Common myeloid progenitor, CD34-positive (primary cell): Measurements from ENCODE around the gene CD300LD.
A peak's percentile ranks its signal among the peaks of the same experiment; 100 is the strongest.

Source experiments
- CTCF ChIA-PET: fragments of 350-600 bp; sonication (Branson Sonifier 250); formaldehyde crosslinking; loops from one replicate; lab custom pipeline; 2021; ENCODE audit warnings: antibody characterized with exemption; lab: Charles Lee
- POLR2A ChIA-PET: fragments of 350-600 bp; sonication (Branson Sonifier 250); formaldehyde crosslinking; loops from one replicate; lab custom pipeline; 2021; ENCODE audit warnings: antibody characterized with exemption; lab: Charles Lee
- DNase-seq, 3 donors: peaks; one replicate each; pipeline versions ENCODE4 v3.0.0 to v3.0.0-alpha.2; 2013
- H3K27ac ChIP-seq, 2 experiments: 1 replicate in 1 of 2; 2 replicates in 1 of 2; pipeline ENCODE4 v1.7.0; 2013; ENCODE audit warnings: inconsistent platforms in 2 of 2, low read length in 2 of 2, mild to moderate bottlenecking in 2 of 2, low read depth in 1 of 2, moderate library complexity in 1 of 2; ENCODE audit not compliant: severe bottlenecking in 2 of 2, insufficient read depth in 1 of 2, poor library complexity in 1 of 2
- H3K27me3 ChIP-seq, 5 experiments: replicated peaks in 2 of 5; 1 replicate in 3 of 5; 2 replicates in 2 of 5; pipeline versions ENCODE4 v1.6.1 to v1.7.0; 2013; ENCODE audit warnings: low read length in 4 of 5, mild to moderate bottlenecking in 2 of 5, moderate library complexity in 2 of 5, inconsistent platforms in 1 of 5; ENCODE audit not compliant: insufficient read depth in 5 of 5, control insufficient read depth in 4 of 5
- H3K36me3 ChIP-seq, 4 experiments: 1 replicate in 2 of 4; 2 replicates in 2 of 4; pipeline versions ENCODE4 v1.6.1 to v1.7.0; 2013; ENCODE audit warnings: low read length in 3 of 4, control low read depth in 1 of 4, mild to moderate bottlenecking in 1 of 4; ENCODE audit not compliant: control insufficient read depth in 4 of 4, insufficient read depth in 4 of 4
- H3K4me1 ChIP-seq, 4 experiments: 1 replicate in 3 of 4; 2 replicates in 1 of 4; pipeline versions ENCODE4 v1.6.1 to v1.7.1; 2013; ENCODE audit warnings: low read length in 3 of 4, mild to moderate bottlenecking in 3 of 4, control low read depth in 1 of 4, inconsistent platforms in 1 of 4, moderate library complexity in 1 of 4; ENCODE audit not compliant: control insufficient read depth in 4 of 4, insufficient read depth in 4 of 4; ENCODE audit errors: control extremely low read depth in 1 of 4
- H3K4me3 ChIP-seq, 7 experiments: 1 replicate in 4 of 7; 2 replicates in 3 of 7; pipeline versions ENCODE4 v1.5.1 to v1.7.0; 2013; ENCODE audit warnings: mild to moderate bottlenecking in 7 of 7, low read length in 6 of 7, moderate library complexity in 6 of 7, inconsistent platforms in 2 of 7, low read depth in 2 of 7, control low read depth in 1 of 7; ENCODE audit not compliant: insufficient read depth in 4 of 7, control insufficient read depth in 1 of 7; ENCODE audit errors: extremely low read depth in 1 of 7
- H3K9me3 ChIP-seq, 5 experiments: 1 replicate in 4 of 5; 2 replicates in 1 of 5; pipeline versions ENCODE4 v1.6.1 to v1.7.1; 2013; ENCODE audit warnings: low read length in 4 of 5, mild to moderate bottlenecking in 2 of 5, inconsistent platforms in 1 of 5, low read depth in 1 of 5, moderate library complexity in 1 of 5; ENCODE audit not compliant: control insufficient read depth in 4 of 5, insufficient read depth in 2 of 5; ENCODE audit errors: control extremely low read depth in 1 of 5
- WGBS: methylation state at CpG from one replicate; pipeline ENCODE4 v1.1.5; 2013; ENCODE audit not compliant: insufficient coverage; 5-methylcytosine and 5-hydroxymethylcytosine counted together

CD300LD gene

DNA sequence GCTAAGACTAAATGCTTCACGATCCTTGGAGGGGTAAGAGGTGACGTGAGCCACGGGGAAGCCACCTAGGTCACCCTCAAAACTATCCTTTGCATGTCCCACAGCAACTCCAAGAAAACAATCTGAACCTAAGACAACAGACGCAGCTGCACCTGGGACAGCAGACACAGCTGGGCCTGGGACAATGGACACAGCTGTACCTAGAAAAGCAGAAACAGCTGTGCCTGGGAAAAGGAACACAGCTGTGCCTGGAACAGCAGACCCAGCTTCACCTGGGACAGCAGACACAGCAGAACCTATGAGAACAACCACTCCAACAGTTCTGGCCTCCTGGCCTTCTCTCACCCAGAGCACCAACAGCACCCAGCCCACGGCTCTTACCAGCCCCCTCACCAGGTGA, 11.7 kb upstream of the CD300LD start:
- no peak for DNase-seq
- POLR2A ChIA-PET: interaction anchor here (0.6 to 1.6 kb wide), 3 partner anchors 8 to 58 kb away, joined by 3 read pairs; partner anchors contain the start of gene CD300C
- peaks cover 0 to 6% (median 0%) of the 10 kb centered on the region in 5 experiments for H3K9me3 ChIP-seq
- no peak overlapping the region for H3K4me3 ChIP-seq
- H3K27ac ChIP-seq: no peak overlapping the region
- 95% methylated on average over 4 of the region's 5 CpGs for WGBS
- CTCF ChIA-PET: interaction anchor here (0.6 to 5.0 kb wide), 26 partner anchors 12 to 303 kb away, joined by 3 to 27 read pairs (median 4); partner anchors contain the start of genes CD300H, CD300LB and CD300LD
- no peaks in the 10 kb centered on the region for H3K27me3 ChIP-seq
- no peaks in the 10 kb centered on the region for H3K36me3 ChIP-seq
- H3K4me1 ChIP-seq: peaks cover 9 to 46% (median 22%) of the 10 kb centered on the region in 4 experiments

DNA sequence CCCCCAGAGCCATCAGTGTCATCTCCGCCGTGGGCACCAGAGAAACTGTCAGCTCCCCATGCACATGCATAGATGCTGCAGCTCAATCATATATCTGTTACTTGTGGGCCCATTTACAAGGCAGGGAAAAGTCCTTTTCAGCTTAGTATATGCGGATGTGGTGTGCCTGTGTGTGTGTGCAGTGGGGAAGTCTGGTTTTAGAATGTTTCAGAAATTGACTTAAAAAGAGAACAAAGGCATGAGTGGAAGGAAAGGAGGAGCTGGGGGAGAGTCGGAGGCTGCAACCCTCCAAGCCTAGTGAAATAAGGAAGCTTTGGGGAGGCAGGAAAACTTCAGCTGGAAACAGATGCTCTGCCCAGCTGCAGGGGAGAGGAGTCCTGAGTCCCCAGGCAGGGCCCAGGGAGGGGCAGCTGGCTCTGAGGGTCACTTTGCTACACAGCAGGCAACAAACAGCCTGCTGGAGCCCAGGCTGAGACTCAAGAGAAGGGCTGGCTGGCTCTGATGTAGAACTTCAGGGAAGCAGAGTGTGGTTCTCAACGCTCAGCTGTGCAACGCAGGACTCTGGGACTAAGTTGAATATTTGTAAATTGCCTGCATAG, 11.1 kb upstream of the CD300LD start:
- no peaks in the 10 kb centered on the region for H3K27me3 ChIP-seq
- H3K9me3 ChIP-seq: peaks cover 0 to 6% (median 0%) of the 10 kb centered on the region in 5 experiments
- no peak overlapping the region for H3K27ac ChIP-seq
- H3K4me3 ChIP-seq: no peak overlapping the region
- DNase-seq: peak in 2 of 3 donors; percentile 29 to 37
- 52% methylated on average over 5 of the region's 6 CpGs for WGBS
- H3K4me1 ChIP-seq: peaks cover 12 to 50% (median 27%) of the 10 kb centered on the region in 4 experiments
- CTCF ChIA-PET: interaction anchor here (0.7 to 5.0 kb wide), 28 partner anchors 8 to 302 kb away, joined by 3 to 27 read pairs (median 4); partner anchors contain the start of genes CD300H, CD300LB and CD300LD
- no peaks in the 10 kb centered on the region for H3K36me3 ChIP-seq
- POLR2A ChIA-PET: interaction anchor here (0.6 to 1.6 kb wide), 3 partner anchors 9 to 57 kb away, joined by 3 read pairs; partner anchors contain the start of gene CD300C

DNA sequence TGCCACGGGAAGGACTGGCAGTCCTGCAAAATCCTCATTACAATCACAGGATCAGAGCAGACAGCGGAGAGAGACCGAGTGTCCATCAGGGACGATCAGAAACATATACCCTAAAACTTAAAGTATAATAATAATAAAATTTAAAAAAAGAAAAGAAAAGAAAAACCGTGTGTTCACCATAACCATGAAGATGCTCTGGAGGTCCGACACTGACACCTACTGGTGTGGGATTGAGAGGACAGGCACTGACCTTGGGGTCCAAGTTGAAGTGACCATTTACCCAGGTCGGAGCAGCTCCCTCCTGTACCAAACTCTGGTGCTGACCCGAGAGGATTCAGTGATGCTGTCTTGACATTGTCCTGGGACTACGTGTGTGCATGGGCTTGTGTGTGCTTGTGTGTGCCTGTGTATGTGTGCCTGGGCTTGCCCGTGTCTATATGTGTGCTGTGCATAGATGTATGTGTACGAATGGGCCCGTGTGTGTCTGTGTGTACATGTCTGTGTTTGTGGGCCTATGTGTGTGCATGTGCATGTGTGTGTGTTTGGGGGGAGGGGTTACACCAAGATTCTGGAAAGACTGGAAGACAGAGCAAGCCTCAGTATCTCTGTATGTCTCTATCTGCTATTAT, 10.0 kb upstream of the CD300LD start:
- Histone ChIP-seq H3K9me3 (peaks cover 0 to 3% (median 0%) of the 10 kb centered on the region in 5 experiments), H3K27ac (no peak overlapping the region), H3K4me1 (peaks cover 12 to 50% (median 27%) of the 10 kb centered on the region in 4 experiments), H3K4me3 (no peak overlapping the region), H3K36me3 (no peaks in the 10 kb centered on the region), H3K27me3 (no peaks in the 10 kb centered on the region)
- POLR2A ChIA-PET: no interaction called here
- CTCF ChIA-PET: interaction anchor here (0.8 to 5.0 kb wide), 13 partner anchors 9 to 197 kb away, joined by 3 to 27 read pairs (median 8); partner anchors contain the start of genes CD300H, CD300LB and CD300LD
- WGBS: 77% methylated on average over 5 of the region's 12 CpGs
- peak; percentile 48 to 68 (median 62) for DNase-seq

DNA sequence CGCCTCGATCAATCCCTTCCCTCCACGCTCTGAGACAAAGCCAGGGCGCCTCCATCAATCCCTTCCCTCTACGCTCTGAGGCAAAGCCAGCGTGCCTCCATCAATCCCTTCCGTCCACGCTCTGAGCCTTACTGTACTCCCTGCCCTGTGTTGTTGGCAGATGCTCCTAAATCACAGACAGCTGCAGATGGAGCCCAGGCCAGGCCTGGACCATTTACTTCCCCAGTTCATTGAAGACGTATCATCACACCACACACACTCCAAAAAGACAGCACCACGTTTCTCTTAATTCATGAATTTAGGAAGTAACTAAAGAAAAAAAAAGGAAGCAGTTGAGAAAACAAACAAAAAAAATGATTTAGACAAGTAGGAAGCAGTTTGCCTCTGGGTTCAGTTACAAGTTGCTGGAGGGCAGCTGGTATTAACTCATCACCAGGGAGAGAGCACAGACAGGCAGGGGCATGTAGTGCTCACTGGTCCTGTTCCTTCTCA, 7.4 kb upstream of the CD300LD start:
- WGBS: 17% methylated on average over 6 of the region's 10 CpGs
- H3K4me1 ChIP-seq: peaks cover 12 to 47% (median 27%) of the 10 kb centered on the region in 4 experiments
- H3K27me3 ChIP-seq: no peaks in the 10 kb centered on the region
- H3K4me3 ChIP-seq: no peak overlapping the region
- no peak overlapping the region for H3K27ac ChIP-seq
- peak; percentile 61 to 89 (median 86) for DNase-seq
- no peaks in the 10 kb centered on the region for H3K9me3 ChIP-seq
- CTCF ChIA-PET: interaction anchor here (1.1 to 2.6 kb wide), 6 partner anchors 8 to 54 kb away, joined by 3 to 9 read pairs (median 6); partner anchors contain the start of genes CD300C and CD300LD
- POLR2A ChIA-PET: interaction anchor here (0.7 kb wide), 2 partner anchors 67 to 141 kb away, joined by 3 to 6 read pairs; no protein-coding TSS in a partner anchor
- H3K36me3 ChIP-seq: no peaks in the 10 kb centered on the region

DNA sequence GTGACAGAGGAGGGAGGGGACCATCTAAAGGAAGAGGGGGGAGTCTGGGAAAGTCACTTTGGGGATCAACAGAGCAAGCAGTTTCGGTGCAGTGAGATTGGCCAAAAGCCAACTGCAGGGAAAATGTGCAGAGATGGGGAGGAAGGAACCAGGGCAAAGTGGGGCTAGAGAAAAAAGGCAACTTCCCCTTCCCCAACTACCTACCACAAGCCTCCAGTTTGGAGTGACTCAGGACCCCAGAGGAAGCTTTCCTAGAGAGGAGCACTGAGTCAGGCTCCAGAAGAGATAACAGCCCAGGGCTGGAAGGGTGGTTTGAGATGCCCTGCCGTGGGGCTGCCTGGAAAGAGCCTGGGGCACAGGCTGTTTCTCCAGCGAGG, 6.9 kb upstream of the CD300LD start:
- 0% methylated on average over 2 of the region's 3 CpGs for WGBS
- Histone ChIP-seq H3K4me3 (no peak overlapping the region), H3K36me3 (no peaks in the 10 kb centered on the region), H3K27ac (no peak overlapping the region), H3K4me1 (peaks cover 12 to 42% (median 27%) of the 10 kb centered on the region in 4 experiments), H3K9me3 (no peaks in the 10 kb centered on the region), H3K27me3 (no peaks in the 10 kb centered on the region)
- peak; percentile 33 to 70 (median 66) for DNase-seq
- ChIA-PET CTCF (interaction anchor here (2.1 to 2.6 kb wide), 2 partner anchors 12 to 33 kb away, joined by 6 to 9 read pairs; no protein-coding TSS in a partner anchor), POLR2A (no interaction called here)

DNA sequence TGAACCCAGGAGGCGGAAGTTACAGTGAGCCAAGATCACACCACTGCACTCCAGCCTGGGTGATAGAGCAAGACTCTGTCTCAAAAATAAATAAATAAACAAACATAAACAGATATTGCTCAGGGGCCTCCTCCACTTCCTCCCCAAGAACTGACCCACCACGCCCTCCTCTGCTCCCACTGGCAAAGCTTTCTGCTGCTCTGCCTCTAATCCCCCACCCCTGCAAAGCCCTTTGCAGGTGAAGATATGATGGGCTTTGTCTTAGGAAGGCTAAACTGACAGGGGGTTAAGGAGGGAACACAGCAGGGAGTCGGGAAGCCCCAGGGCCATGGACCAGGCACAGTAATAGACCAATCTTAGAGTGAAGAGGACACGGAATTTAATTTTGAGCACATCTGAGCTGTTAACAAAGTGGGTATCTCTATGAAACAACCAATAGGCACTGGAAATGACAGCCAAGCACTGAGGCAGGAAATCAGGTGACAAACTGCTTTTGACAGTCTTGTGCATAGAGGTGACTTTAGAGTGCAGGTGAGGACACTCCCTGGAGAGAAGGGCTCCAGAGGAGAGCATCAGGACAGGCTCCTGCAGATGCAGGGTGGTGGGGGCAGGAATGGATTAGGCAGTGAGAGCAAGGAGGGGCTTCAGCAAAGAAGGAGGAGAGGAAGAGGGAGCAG, 6.4 kb upstream of the CD300LD start:
- ChIA-PET POLR2A (no interaction called here), CTCF (no interaction called here)
- DNase-seq: no peak
- no peak overlapping the region for H3K27ac ChIP-seq
- H3K36me3 ChIP-seq: no peaks in the 10 kb centered on the region
- no peak overlapping the region for H3K4me3 ChIP-seq
- H3K4me1 ChIP-seq: peaks cover 12 to 37% (median 25%) of the 10 kb centered on the region in 4 experiments
- H3K27me3 ChIP-seq: no peaks in the 10 kb centered on the region
- WGBS: 68% methylated on average over 2 of the region's 4 CpGs
- no peaks in the 10 kb centered on the region for H3K9me3 ChIP-seq
